Measurements from ENCODE around the gene LENG8. TPM values are rescaled to one million over a fixed set of nuclear protein-coding genes. Genes with fewer than 3 reads are reported as not detected.

LENG8 gene
- total RNA-seq, 1 experiment from 2014 or later, result 148 TPM

GRCh38 chr19:54473892-54474372, 24.9 kb downstream of the LENG8 start:
- Histone ChIP-seq H3K23me2 (ENCODE audit: insufficient read length, low read depth, low read length, poor library complexity, severe bottlenecking) (peaks cover 7% of the 10 kb centered on the region), H3K18ac (ENCODE audit: insufficient read length, low read depth, low read length) (no peak overlapping the region), H4K91ac (ENCODE audit: insufficient read length, low read depth, low read length) (no peak overlapping the region), H4K5ac (ENCODE audit: insufficient read length, low read depth, low read length) (no peak overlapping the region), H3K79me2 (ENCODE audit: insufficient read depth, low read length) (no peaks in the 10 kb centered on the region), H3K4me1 (ENCODE audit: insufficient read depth, low read length) (no peaks in the 10 kb centered on the region; the same call in 1 of the 2 replicates), H3T11ph (ENCODE audit: low read length) (no peak overlapping the region), H2BK12ac (ENCODE audit: insufficient read length, low read depth, low read length) (no peak overlapping the region), H4K8ac (replicated peaks; ENCODE audit: insufficient read length, low read depth, low read length) (no peak overlapping the region), H2AK5ac (ENCODE audit: insufficient read length, low read length) (no peak overlapping the region), H3K9ac (ENCODE audit: extremely low read depth, insufficient read length, low read length) (no peak overlapping the region), H3K9me3 (ENCODE audit: control insufficient read depth, low read depth, low read length) (no peaks in the 10 kb centered on the region), H3K56ac (ENCODE audit: insufficient read length, low read depth, low read length) (no peak overlapping the region), H2AFZ (ENCODE audit: low read length) (no peak overlapping the region), H2BK20ac (ENCODE audit: low read depth, low read length, poor library complexity, severe bottlenecking) (no peak overlapping the region), H3K79me1 (ENCODE audit: insufficient read depth, low read depth, low read length, poor library complexity, severe bottlenecking) (no peaks in the 10 kb centered on the region), H4K20me1 (ENCODE audit: control insufficient read depth, insufficient read depth, insufficient read length) (no peaks in the 10 kb centered on the region), H3K27ac (ENCODE audit: insufficient read length, low read depth, low read length) (no peak overlapping the region), H3K4ac (ENCODE audit: low read depth, low read length) (no peak overlapping the region), H3K14ac (ENCODE audit: insufficient read depth, low read length) (no peak overlapping the region), H3K23ac (ENCODE audit: insufficient read length, low read depth, low read length) (no peak overlapping the region), H3K27me3 (ENCODE audit: insufficient read depth, low read length) (peaks cover 2% of the 10 kb centered on the region; the same call in 1 of the 2 replicates), H2BK120ac (ENCODE audit: low read depth, low read length, poor library complexity, severe bottlenecking) (no peak overlapping the region), H2BK5ac (ENCODE audit: insufficient read length, low read length) (no peak overlapping the region), H3K4me2 (ENCODE audit: insufficient read depth, insufficient read length, low read length) (no peak overlapping the region), H2BK15ac (ENCODE audit: low read depth, low read length) (no peak overlapping the region)
- Mint-ChIP-seq H3K36me3 (ENCODE audit: insufficient read depth in 1 of 3, low read depth in 3 of 3) (no peaks in the 10 kb centered on the region), H3K27me3 (ENCODE audit: low read depth) (peaks cover 56% of the 10 kb centered on the region), H3K27ac (no peak overlapping the region; a peak in 1 of 7 replicates), H3K4me1 (peaks cover 15 to 29% of the 10 kb centered on the region in 2 experiments), H3K9me3 (no peaks in the 10 kb centered on the region; a peak in 1 of 5 replicates), H3K4me3 (peak overlapping the region in 1 of 2 experiments; percentile 57; a peak in 2 of 5 replicates)
- no peak for DNase-seq
- TF ChIP-seq CTCF (conservative IDR thresholded peaks at IDR 0.05), result no peak
- no CpG with 5 or more reads among the region's 6 CpGs for WGBS (ENCODE audit: extremely low coverage, insufficient read length, low lambda C conversion rate)

All from H9 (cell line).